Heart left ventricle (tissue), 16 donors: Measurements from ENCODE around the gene BRD9. TPM values are rescaled to one million over a fixed set of nuclear protein-coding genes. Genes with fewer than 3 reads are reported as not detected.

Experiments
- ATAC-seq, 4 donors: fragments of 200-7000 bp; cut with Tn5 transposase; one replicate each; pipeline ENCODE4 v1.9.1; 2020 to 2022; ENCODE audit warnings: moderate library complexity in 4 of 4, mild to moderate bottlenecking in 3 of 4, moderate number of reproducible peaks in 1 of 4
- DNase-seq, 5 donors: peaks; one replicate each; pipeline ENCODE4 v3.0.0-alpha.2; 2020
- H3K27ac ChIP-seq, 12 donors: fragments of 200-600 bp; sonication (generic) in 4 of 12; one replicate each; pipeline versions ENCODE4 v1.5.0 to v1.8.0; 2016 to 2022; ENCODE audit warnings: mild to moderate bottlenecking in 2 of 12
- H3K27me3 ChIP-seq, 9 donors: fragments of 200-600 bp; sonication (generic) in 2 of 9; one replicate each; pipeline versions ENCODE4 v1.5.1 to v1.8.0; 2016 to 2022; ENCODE audit warnings: mild to moderate bottlenecking in 3 of 9
- H3K36me3 ChIP-seq, 9 donors: fragments of 200-600 bp; sonication (generic) in 2 of 9; one replicate each; pipeline versions ENCODE4 v1.5.0 to v1.8.0; 2018 to 2022; ENCODE audit warnings: mild to moderate bottlenecking in 2 of 9
- H3K4me1 ChIP-seq, 12 donors: fragments of 200-600 bp; sonication (generic) in 4 of 12; one replicate each; pipeline versions ENCODE4 v1.5.0 to v1.8.0; 2016 to 2022; ENCODE audit warnings: mild to moderate bottlenecking in 3 of 12
- H3K4me3 ChIP-seq, 12 donors: fragments of 200-600 bp; sonication (generic) in 4 of 12; one replicate each; pipeline versions ENCODE4 v1.5.0 to v1.8.0; 2017 to 2022; ENCODE audit warnings: mild to moderate bottlenecking in 9 of 12, moderate library complexity in 4 of 12
- H3K9me3 ChIP-seq, 12 donors: fragments of 200-600 bp; sonication (generic) in 4 of 12; one replicate each; pipeline versions ENCODE4 v1.5.0 to v1.8.0; 2016 to 2022; ENCODE audit warnings: mild to moderate bottlenecking in 1 of 12
- POLR2A ChIP-seq, 2 donors: fragments of 450-650 bp; IDR thresholded peaks; one replicate each; pipeline ENCODE4 v1.6.1; 2017; ENCODE audit warnings: antibody characterized with exemption in 2 of 2, mild to moderate bottlenecking in 2 of 2, moderate library complexity in 2 of 2
- WGBS, 4 donors: extraction: QIAGEN DNeasy Blood & Tissue Kit in 2 of 4; methylation state at CpG; one replicate each; pipeline versions ENCODE4 v1.1.5 to v1.1.7; 2013 to 2018; 5-methylcytosine and 5-hydroxymethylcytosine counted together
- intact Hi-C, 10 donors: fragments of 100-400 bp; cut with DNase I; formaldehyde crosslinking; loops; one replicate each; pipeline versions ENCODE4 v1.11.1 to v1.14.2; 2022
- polyA plus RNA-seq, 2 donors: library from polyadenylated mRNA; stranded (reverse); fragments of 200-250 nt; gene quantifications; one replicate each; pipeline ENCODE4 v1.2.3, GENCODE V29; 2013
- total RNA-seq, 9 donors: library from RNA; depleted of rRNA in 2 of 9; stranded (reverse); fragments of >200 nt in 2 of 9; fragmentation: NEBNext Ultra II Directional in 3 of 9; extraction: Animal tissue kit (Norgen Biotek cat#: 25700) in 3 of 9; gene quantifications; one replicate each; pipeline versions ENCODE4 v1.1.0 to v1.2.4, GENCODE V29; 2016 to 2023
- TF ChIP-seq, protein P1 (sequence below), 12 donors: fragments of 200-600 bp; sonication (generic) in 4 of 12; IDR thresholded peaks; one replicate each; pipeline versions ENCODE4 v1.5.0 to v1.8.0; 2018 to 2022; ENCODE audit warnings: antibody characterized with exemption in 12 of 12, mild to moderate bottlenecking in 5 of 12
- donor health status: ischemic (EF 13 %, LVEDD 7.1; RV severe dilation, severe dysfunction).
- donor health status: healthy with polysubstance abuse.
- donor health status: DM: no; HTN: yes; CAD: no.
- donor health status: DM: no; HTN: no; CAD: no.
- donor health status: ischemic (EF 25% LVEDD 6.9; RV normal size, moderate dysfunction).
- donor health status: ischemic (EF 25% LVEDD 5.7; RV mildly dilated, moderate dysfunction).
- donor health status: healthy.
- donor health status: DM: yes; HTN: yes; CAD: no.
- donor health status: ischemic (EF 35%, LVEDD 5.7; RV mildly dilated, moderate dysfunction).
- donor health status: nonischemic (EF 11% LVEDD 7.7; RV severe dilation, severe dysfunction).
- donor health status: DM: yes; HTN: yes; CAD: no.
- donor health status: PGD.
- donor health status: ischemic (EF 29% LVEDD 5.4; RV normal size, mild dysfunction).
- donor health status: nonischemic (EF 23%, LVEDD 6.1; RV moderate dilation, normal function).

BRD9 gene
- total and polyA plus RNA-seq, 11 donors: 17.5 to 32.1 (median 22.5) TPM

DNA sequence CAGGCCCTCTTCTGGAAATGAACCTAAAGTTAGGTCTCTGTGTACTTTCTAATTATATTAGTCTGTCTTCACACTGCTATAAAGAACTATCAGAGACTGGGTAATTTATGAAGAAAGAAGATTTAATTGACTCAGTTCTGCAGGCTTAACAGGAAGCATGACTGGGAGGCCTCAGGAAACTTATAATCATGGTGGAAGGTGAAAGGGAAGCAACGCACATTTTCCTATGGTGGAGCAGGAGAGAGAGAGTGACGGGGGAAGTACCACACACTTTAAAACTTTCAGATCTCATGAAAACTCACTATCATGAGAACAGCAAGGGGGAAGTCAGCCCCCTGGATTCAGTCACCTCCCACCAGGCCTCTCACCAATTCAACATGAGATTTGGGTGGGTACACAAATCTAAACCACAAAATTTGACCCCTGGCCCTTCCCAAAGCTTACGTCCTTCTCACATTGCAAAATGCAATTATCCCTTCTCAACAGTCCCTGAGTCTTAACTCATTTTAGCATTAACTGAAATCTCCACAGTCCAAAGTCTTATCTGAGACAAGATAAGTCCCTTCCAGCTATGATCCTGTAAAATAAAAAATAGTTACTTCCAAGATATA, 40.8 kb upstream of the BRD9 start:
- ATAC-seq: no peak

GRCh38 chr5:932628-933250, 40.1 kb upstream of the BRD9 start:
- 45 to 69% (median 58%) methylated on average over 4 of the region's 4 CpGs for WGBS, 4 donors
- Histone ChIP-seq H3K27ac (peak overlapping the region in 6 of 12 donors; percentile 9 to 61 (median 32)), H3K9me3 (no peaks in the 10 kb centered on the region), H3K36me3 (no peaks in the 10 kb centered on the region), H3K4me3 (no peak overlapping the region), H3K27me3 (peaks cover 0 to 3% (median 0%) of the 10 kb centered on the region in 9 donors), H3K4me1 (no peaks in the 10 kb centered on the region)
- TF ChIP-seq, protein P1, sequence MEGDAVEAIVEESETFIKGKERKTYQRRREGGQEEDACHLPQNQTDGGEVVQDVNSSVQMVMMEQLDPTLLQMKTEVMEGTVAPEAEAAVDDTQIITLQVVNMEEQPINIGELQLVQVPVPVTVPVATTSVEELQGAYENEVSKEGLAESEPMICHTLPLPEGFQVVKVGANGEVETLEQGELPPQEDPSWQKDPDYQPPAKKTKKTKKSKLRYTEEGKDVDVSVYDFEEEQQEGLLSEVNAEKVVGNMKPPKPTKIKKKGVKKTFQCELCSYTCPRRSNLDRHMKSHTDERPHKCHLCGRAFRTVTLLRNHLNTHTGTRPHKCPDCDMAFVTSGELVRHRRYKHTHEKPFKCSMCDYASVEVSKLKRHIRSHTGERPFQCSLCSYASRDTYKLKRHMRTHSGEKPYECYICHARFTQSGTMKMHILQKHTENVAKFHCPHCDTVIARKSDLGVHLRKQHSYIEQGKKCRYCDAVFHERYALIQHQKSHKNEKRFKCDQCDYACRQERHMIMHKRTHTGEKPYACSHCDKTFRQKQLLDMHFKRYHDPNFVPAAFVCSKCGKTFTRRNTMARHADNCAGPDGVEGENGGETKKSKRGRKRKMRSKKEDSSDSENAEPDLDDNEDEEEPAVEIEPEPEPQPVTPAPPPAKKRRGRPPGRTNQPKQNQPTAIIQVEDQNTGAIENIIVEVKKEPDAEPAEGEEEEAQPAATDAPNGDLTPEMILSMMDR (IDR thresholded peaks at IDR 0.05): no peak
- no peak for TF ChIP-seq POLR2A (IDR thresholded peaks at IDR 0.05)
- no peak for DNase-seq
- intact Hi-C loops: loop anchor here in 3 of 10 donors (10.0 kb wide), 2 partner anchors 212 to 712 kb away; no protein-coding TSS in a partner anchor
- peak in 3 of 4 donors; percentile 52 to 71 (median 58) for ATAC-seq

More for the DNA sequence above, 40.8 kb upstream of the BRD9 start:
- TF ChIP-seq, protein P1 (IDR thresholded peaks at IDR 0.05): no peak
- TF ChIP-seq POLR2A (IDR thresholded peaks at IDR 0.05): no peak
- WGBS, 4 donors: 83 to 89% (median 85%) methylated on average over 3 of the region's 3 CpGs
- H3K36me3 ChIP-seq: no peaks in the 10 kb centered on the region
- no peak overlapping the region for H3K4me3 ChIP-seq
- H3K4me1 ChIP-seq: no peaks in the 10 kb centered on the region
- intact Hi-C loops: loop anchor here in 3 of 10 donors (10.0 kb wide), 2 partner anchors 211 to 711 kb away; no protein-coding TSS in a partner anchor
- H3K9me3 ChIP-seq: no peaks in the 10 kb centered on the region
- peaks cover 0 to 3% (median 0%) of the 10 kb centered on the region in 9 donors for H3K27me3 ChIP-seq
- DNase-seq: peak in 1 of 5 donors; percentile 13
- H3K27ac ChIP-seq: peak overlapping the region in 5 of 12 donors; percentile 9 to 61 (median 30)

DNA sequence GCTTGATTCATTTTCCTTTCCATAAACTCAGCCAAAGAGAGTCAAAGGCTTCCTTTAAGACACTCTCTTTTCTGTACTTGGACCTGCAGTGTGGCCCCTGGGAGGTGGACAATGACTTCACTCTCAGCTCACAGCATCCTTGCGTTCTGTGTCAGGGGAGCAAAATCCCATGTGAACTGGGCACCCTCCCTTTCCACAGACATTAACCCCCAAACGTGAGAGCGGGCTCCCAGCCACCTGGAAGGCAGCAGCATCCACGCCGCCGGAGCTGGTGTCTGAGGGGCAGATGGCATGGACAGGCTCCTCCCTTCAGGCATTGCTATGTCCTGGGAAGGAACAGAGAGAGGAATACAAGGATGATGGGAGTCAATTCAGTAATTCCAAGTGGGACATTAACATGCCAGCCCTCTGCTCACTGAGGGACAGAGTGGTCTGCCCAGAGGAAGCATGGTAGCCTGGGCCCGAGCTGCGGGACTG, 39.6 kb upstream of the BRD9 start:
- peak overlapping the region in 5 of 12 donors; percentile 19 to 61 (median 34) for H3K27ac ChIP-seq
- H3K36me3 ChIP-seq: no peaks in the 10 kb centered on the region
- ATAC-seq: peak in 1 of 4 donors; percentile 6
- H3K4me3 ChIP-seq: no peak overlapping the region
- DNase-seq: no peak
- 84 to 94% (median 87%) methylated on average over 8 of the region's 8 CpGs for WGBS, 4 donors
- TF ChIP-seq POLR2A (IDR thresholded peaks at IDR 0.05): no peak
- H3K27me3 ChIP-seq: peaks cover 0 to 4% (median 0%) of the 10 kb centered on the region in 9 donors
- H3K4me1 ChIP-seq: no peaks in the 10 kb centered on the region
- H3K9me3 ChIP-seq: no peaks in the 10 kb centered on the region
- intact Hi-C loops: loop anchor here in 3 of 10 donors (10.0 kb wide), 2 partner anchors 213 to 713 kb away; no protein-coding TSS in a partner anchor

GRCh38 chr5:931570-932145, 39.1 kb upstream of the BRD9 start:
- Histone ChIP-seq H3K27me3 (peaks cover 0 to 9% (median 0%) of the 10 kb centered on the region in 9 donors), H3K9me3 (no peaks in the 10 kb centered on the region), H3K36me3 (no peaks in the 10 kb centered on the region), H3K4me3 (no peak overlapping the region), H3K4me1 (peaks cover 0 to 5% (median 1%) of the 10 kb centered on the region in 12 donors), H3K27ac (peak overlapping the region in 1 of 12 donors; percentile 28)
- TF ChIP-seq, protein P1 (IDR thresholded peaks at IDR 0.05): no peak
- no peak for TF ChIP-seq POLR2A (IDR thresholded peaks at IDR 0.05)
- DNase-seq: no peak
- ATAC-seq: no peak
- intact Hi-C loops: loop anchor here in 3 of 10 donors (10.0 kb wide), 2 partner anchors 213 to 713 kb away; no protein-coding TSS in a partner anchor
- 85 to 88% (median 87%) methylated on average over 13 of the region's 13 CpGs for WGBS, 4 donors
